Measurements from ENCODE around the gene CHSY1.

CHSY1 gene

GRCh38 chr15:101254157-101255050, 2.6 kb upstream of the CHSY1 start:
- TF ChIP-seq FOXP2 (optimal IDR thresholded peaks at IDR 0.05; ENCODE audit: borderline replicate concordance, extremely low read depth, extremely low read length, insufficient read depth) (no peak), TAF1 (IDR thresholded peaks at IDR 0.05; ENCODE audit: borderline replicate concordance, insufficient read depth, low read length) (no peak), POLR2AphosphoS5 (IDR thresholded peaks at IDR 0.05; ENCODE audit: low read depth, low read length) (no peak), REST (IDR thresholded peaks at IDR 0.05; ENCODE audit: insufficient read depth in 1 of 2, low read depth in 2 of 2, low read length in 2 of 2) (no peak), SIN3A (IDR thresholded peaks at IDR 0.05; ENCODE audit: borderline replicate concordance, insufficient read depth, low read length) (no peak)

- TF ChIP-seq POLR2AphosphoS5 (IDR thresholded peaks at IDR 0.05; ENCODE audit: low read depth, low read length) (no peak), REST (IDR thresholded peaks at IDR 0.05; ENCODE audit: insufficient read depth in 1 of 2, low read depth in 2 of 2, low read length in 2 of 2) (no peak)
Measured at GRCh38 chr15:101252836-101253235, 988 bp upstream of the CHSY1 start.

DNA sequence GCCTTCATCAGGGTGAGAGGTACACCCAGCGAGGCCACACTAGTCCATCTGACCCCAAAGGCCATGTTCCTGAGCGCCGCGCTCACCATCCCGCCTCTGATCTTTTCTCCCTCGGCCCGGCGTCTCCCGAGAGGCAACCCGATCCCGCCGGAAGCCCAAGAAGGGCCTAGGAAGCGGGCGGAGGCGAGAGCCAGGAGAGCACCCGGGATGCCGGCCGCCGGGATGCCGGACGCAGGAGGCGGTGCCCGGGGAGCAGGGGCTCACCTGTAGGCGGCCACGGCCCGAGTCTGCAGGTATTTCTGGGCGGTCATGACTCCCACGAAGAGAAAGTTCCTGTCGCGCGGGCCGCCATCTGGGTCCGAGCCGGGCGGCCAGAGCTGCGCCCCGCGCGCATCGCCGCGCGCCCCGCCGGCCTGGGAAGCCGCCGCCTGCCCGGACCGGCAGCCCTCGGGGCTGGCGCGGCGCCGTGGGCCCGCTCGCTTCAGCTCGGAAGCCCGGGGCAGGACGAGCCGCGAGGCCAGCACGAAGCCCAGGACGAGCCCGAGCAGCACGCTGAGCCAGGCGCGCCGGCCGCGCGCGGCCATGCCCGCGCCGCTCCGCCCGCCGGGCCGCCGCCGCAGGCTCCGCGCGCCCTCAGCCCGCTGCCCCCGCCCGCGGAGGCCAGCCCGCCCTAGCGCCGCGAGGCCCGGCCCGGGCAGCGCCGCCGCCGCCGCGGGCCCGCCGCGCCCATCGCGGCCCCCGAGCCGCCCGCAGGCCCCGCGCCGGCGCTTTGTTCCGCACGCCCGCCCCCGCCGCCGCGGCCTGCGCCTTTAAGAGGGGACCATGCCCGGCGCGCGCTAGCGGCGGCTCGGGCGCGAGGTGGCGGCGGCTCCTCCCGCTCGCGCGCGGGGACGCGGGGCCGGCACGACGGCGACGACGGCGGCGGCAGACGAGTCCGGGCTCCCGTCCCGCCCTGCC, 697 bp downstream of the CHSY1 start:
- no peak for TF ChIP-seq REST (IDR thresholded peaks at IDR 0.05; ENCODE audit: insufficient read depth in 1 of 2, low read depth in 2 of 2, low read length in 2 of 2)
- TF ChIP-seq TAF1 (IDR thresholded peaks at IDR 0.05; ENCODE audit: borderline replicate concordance, insufficient read depth, low read length), result no peak

GRCh38 chr15:101250341-101250831, 1.5 kb downstream of the CHSY1 start:
- TF ChIP-seq TAF1 (IDR thresholded peaks at IDR 0.05; ENCODE audit: borderline replicate concordance, insufficient read depth, low read length) (no peak), FOXP2 (optimal IDR thresholded peaks at IDR 0.05; ENCODE audit: borderline replicate concordance, extremely low read depth, extremely low read length, insufficient read depth) (no peak), SIN3A (IDR thresholded peaks at IDR 0.05; ENCODE audit: borderline replicate concordance, insufficient read depth, low read length) (no peak), REST (IDR thresholded peaks at IDR 0.05; ENCODE audit: insufficient read depth in 1 of 2, low read depth in 2 of 2, low read length in 2 of 2) (no peak), POLR2AphosphoS5 (IDR thresholded peaks at IDR 0.05; ENCODE audit: low read depth, low read length) (no peak)

Measured in PFSK-1 (cell line).